Measurements from ENCODE around the gene RAB11FIP4.

DNA sequence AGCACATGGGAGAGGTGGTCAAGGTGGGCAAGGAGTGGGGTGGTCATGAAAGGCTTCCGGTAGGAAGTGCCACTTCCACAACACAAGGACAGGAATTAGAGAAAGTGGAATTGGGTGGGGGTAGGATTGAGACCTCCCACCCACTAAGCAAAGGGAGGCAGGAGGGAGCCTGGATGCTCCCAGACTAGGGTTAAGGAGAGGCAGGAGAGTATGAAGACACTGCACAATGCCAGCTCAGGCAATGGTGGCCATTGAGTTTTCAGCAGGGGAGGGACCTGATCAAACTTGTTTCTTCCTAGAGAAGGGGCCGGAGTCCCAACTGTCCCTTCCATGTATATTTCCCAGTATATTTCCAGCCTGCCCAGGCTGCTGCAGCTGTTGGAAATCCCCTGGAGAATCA is 3.1 kb upstream of the RAB11FIP4 start:
- TF ChIP-seq EP300 (IDR thresholded peaks at IDR 0.05; ENCODE audit: low read depth): no peak
- TF ChIP-seq, protein P1, sequence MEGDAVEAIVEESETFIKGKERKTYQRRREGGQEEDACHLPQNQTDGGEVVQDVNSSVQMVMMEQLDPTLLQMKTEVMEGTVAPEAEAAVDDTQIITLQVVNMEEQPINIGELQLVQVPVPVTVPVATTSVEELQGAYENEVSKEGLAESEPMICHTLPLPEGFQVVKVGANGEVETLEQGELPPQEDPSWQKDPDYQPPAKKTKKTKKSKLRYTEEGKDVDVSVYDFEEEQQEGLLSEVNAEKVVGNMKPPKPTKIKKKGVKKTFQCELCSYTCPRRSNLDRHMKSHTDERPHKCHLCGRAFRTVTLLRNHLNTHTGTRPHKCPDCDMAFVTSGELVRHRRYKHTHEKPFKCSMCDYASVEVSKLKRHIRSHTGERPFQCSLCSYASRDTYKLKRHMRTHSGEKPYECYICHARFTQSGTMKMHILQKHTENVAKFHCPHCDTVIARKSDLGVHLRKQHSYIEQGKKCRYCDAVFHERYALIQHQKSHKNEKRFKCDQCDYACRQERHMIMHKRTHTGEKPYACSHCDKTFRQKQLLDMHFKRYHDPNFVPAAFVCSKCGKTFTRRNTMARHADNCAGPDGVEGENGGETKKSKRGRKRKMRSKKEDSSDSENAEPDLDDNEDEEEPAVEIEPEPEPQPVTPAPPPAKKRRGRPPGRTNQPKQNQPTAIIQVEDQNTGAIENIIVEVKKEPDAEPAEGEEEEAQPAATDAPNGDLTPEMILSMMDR (IDR thresholded peaks at IDR 0.05): no peak

Measured in transverse colon (tissue), 3 donors.